HEK293T (cell line): ENCODE results near the gene TAT.

Experiments used
- ARNT ChIP-seq: fragments of 450-650 bp; IDR thresholded peaks from 2 replicates; pipeline ENCODE4 v1.6.1; 2017; ENCODE audit warnings: mild to moderate bottlenecking
- BHLHE40 ChIP-seq: fragments of 450-650 bp; IDR thresholded peaks from 2 replicates; pipeline ENCODE4 v1.6.1; 2016; ENCODE audit warnings: mild to moderate bottlenecking, moderate library complexity, borderline replicate concordance
- ELF4 ChIP-seq: fragments of 450-650 bp; IDR thresholded peaks from 2 replicates; pipeline ENCODE4 v1.6.1; 2017; ENCODE audit warnings: antibody characterized with exemption
- FOXA1 ChIP-seq: fragments of 450-650 bp; IDR thresholded peaks from 2 replicates; pipeline ENCODE4 v1.6.1; 2016; ENCODE audit warnings: mild to moderate bottlenecking
- FOXK2 ChIP-seq: fragments of 450-650 bp; IDR thresholded peaks from 2 replicates; pipeline ENCODE4 v1.6.1; 2016; ENCODE audit warnings: mild to moderate bottlenecking
- FOXM1 ChIP-seq: fragments of 450-650 bp; IDR thresholded peaks from 2 replicates; pipeline ENCODE4 v1.6.1; 2017; ENCODE audit warnings: mild to moderate bottlenecking, borderline replicate concordance
- HDGF ChIP-seq: fragments of 450-650 bp; IDR thresholded peaks from 2 replicates; pipeline ENCODE4 v1.6.1; 2017; ENCODE audit warnings: antibody characterized with exemption, borderline replicate concordance
- LEF1 ChIP-seq: fragments of 450-650 bp; IDR thresholded peaks from 2 replicates; pipeline ENCODE4 v1.6.1; 2017; ENCODE audit warnings: mild to moderate bottlenecking, borderline replicate concordance
- NFRKB ChIP-seq: fragments of 450-650 bp; IDR thresholded peaks from 2 replicates; pipeline ENCODE4 v1.6.1; 2016; ENCODE audit warnings: mild to moderate bottlenecking, moderate library complexity
- SP1 ChIP-seq: fragments of 450-650 bp; IDR thresholded peaks from 2 replicates; pipeline ENCODE4 v1.6.1; 2017
- SUZ12 ChIP-seq: fragments of 450-650 bp; IDR thresholded peaks from 2 replicates; pipeline ENCODE4 v1.6.1; 2016; ENCODE audit warnings: mild to moderate bottlenecking
- ZNF384 ChIP-seq: fragments of 450-650 bp; IDR thresholded peaks from 2 replicates; pipeline ENCODE4 v1.6.1; 2016

- TF ChIP-seq FOXM1 (no peak), ELF4 (no peak), BHLHE40 (no peak), SUZ12 (no peak), SP1 (no peak), NFRKB (no peak), FOXA1 (no peak), ARNT (no peak), FOXK2 (no peak), HDGF (no peak), ZNF384 (no peak), LEF1 (no peak)
These were observed 17.2 kb upstream of the TAT start for GRCh38 chr16:71594000-71594646.
